Left ventricle myocardium inferior (tissue), 1 donor: Measurements from ENCODE around the gene OGFR. TPM values are rescaled to one million over a fixed set of nuclear protein-coding genes. Genes with fewer than 3 reads are reported as not detected.

Source experiments
- DNase-seq: peaks from one replicate; pipeline ENCODE4 v3.0.0-alpha.2; 2020
- H3K27ac ChIP-seq: fragments of 200-600 bp; replicated peaks from 2 replicates; pipeline ENCODE4 v1.8.0; 2021
- H3K27me3 ChIP-seq: fragments of 200-600 bp; 2 replicates; pipeline ENCODE4 v1.8.0; 2021; ENCODE audit warnings: low read depth
- H3K36me3 ChIP-seq: fragments of 200-600 bp; 2 replicates; pipeline ENCODE4 v1.8.0; 2021
- H3K4me1 ChIP-seq: fragments of 200-600 bp; 2 replicates; pipeline ENCODE4 v1.8.0; 2021
- H3K4me3 ChIP-seq: fragments of 200-600 bp; 2 replicates; pipeline ENCODE4 v1.8.0; 2021; ENCODE audit warnings: mild to moderate bottlenecking, moderate library complexity
- H3K9me3 ChIP-seq: fragments of 200-600 bp; replicated peaks from 2 replicates; pipeline ENCODE4 v1.8.0; 2021
- CTCF ChIP-seq: fragments of 200-600 bp; IDR thresholded peaks from 2 replicates; pipeline ENCODE4 v1.8.0; 2021; ENCODE audit warnings: antibody characterized with exemption, mild to moderate bottlenecking, borderline replicate concordance
- intact Hi-C: fragments of 100-400 bp; cut with micrococcal nuclease; formaldehyde crosslinking; loops from one replicate; pipeline ENCODE4 v1.11.0; 2022
- total RNA-seq: library from RNA; stranded (reverse); fragmentation: NEBNext Ultra II Directional; extraction: Animal tissue kit (Norgen Biotek cat#: 25700); gene quantifications from one replicate; pipeline ENCODE4 v1.2.1, GENCODE V29; 2021
- donor health status: DM: no; HTN: yes; CAD: no; lungs with severe emphysema.

The OGFR gene
- total RNA-seq, 1 donor from 2014 or later = 19.2 TPM

GRCh38 chr20:62830821-62831220, 26.2 kb downstream of the OGFR start:
- H3K27ac ChIP-seq = no peak overlapping the region

GRCh38 chr20:62831361-62831788, 26.7 kb downstream of the OGFR start:
- Histone ChIP-seq H3K9me3 (no peaks in the 10 kb centered on the region), H3K4me3 (no peak overlapping the region), H3K27me3 (peaks cover 26% of the 10 kb centered on the region), H3K4me1 (no peaks in the 10 kb centered on the region), H3K27ac (no peak overlapping the region), H3K36me3 (no peaks in the 10 kb centered on the region)
- intact Hi-C loops = no loop called here
- no peak for DNase-seq
- TF ChIP-seq CTCF = no peak

More at GRCh38 chr20:62830821-62831220, 26.2 kb downstream of the OGFR start:
- no peaks in the 10 kb centered on the region for H3K36me3 ChIP-seq
- intact Hi-C loops = no loop called here
- H3K4me3 ChIP-seq = no peak overlapping the region
- H3K4me1 ChIP-seq = no peaks in the 10 kb centered on the region
- H3K27me3 ChIP-seq = peaks cover 21% of the 10 kb centered on the region
- TF ChIP-seq CTCF = no peak
- H3K9me3 ChIP-seq = no peaks in the 10 kb centered on the region
- no peak for DNase-seq

GRCh38 chr20:62831854-62832211, 27.2 kb downstream of the OGFR start:
- H3K4me1 ChIP-seq = no peaks in the 10 kb centered on the region
- H3K36me3 ChIP-seq = no peaks in the 10 kb centered on the region
- peaks cover 30% of the 10 kb centered on the region for H3K27me3 ChIP-seq
- no peaks in the 10 kb centered on the region for H3K9me3 ChIP-seq
- H3K27ac ChIP-seq = no peak overlapping the region
- intact Hi-C loops = no loop called here
- H3K4me3 ChIP-seq = no peak overlapping the region
- no peak for DNase-seq
- no peak for TF ChIP-seq CTCF

- H3K4me1 ChIP-seq = no peaks in the 10 kb centered on the region
- H3K4me3 ChIP-seq = no peak overlapping the region
- intact Hi-C loops = no loop called here
- H3K27ac ChIP-seq = no peak overlapping the region
- peaks cover 29% of the 10 kb centered on the region for H3K27me3 ChIP-seq
- no peak for DNase-seq
- H3K9me3 ChIP-seq = no peaks in the 10 kb centered on the region
- H3K36me3 ChIP-seq = no peaks in the 10 kb centered on the region
- no peak for TF ChIP-seq CTCF
Measured at GRCh38 chr20:62832212-62832922, 27.7 kb downstream of the OGFR start.

GRCh38 chr20:62832951-62833391, 28.3 kb downstream of the OGFR start:
- Histone ChIP-seq H3K4me1 (no peaks in the 10 kb centered on the region), H3K36me3 (no peaks in the 10 kb centered on the region), H3K27ac (no peak overlapping the region), H3K27me3 (peaks cover 24% of the 10 kb centered on the region), H3K9me3 (no peaks in the 10 kb centered on the region), H3K4me3 (no peak overlapping the region)
- DNase-seq = no peak
- TF ChIP-seq CTCF = no peak
- intact Hi-C loops = no loop called here
